Gastrocnemius medialis (tissue), 4 donors: ENCODE measurements around the gene XPO6. TPM values are rescaled to one million over a fixed set of nuclear protein-coding genes. Genes with fewer than 3 reads are reported as not detected.

Experiments
- ATAC-seq, 2 donors: fragments of 150-250 bp; one replicate each; pipeline ENCODE4 v1.9.1; 2016
- DNase-seq, 2 donors: peaks; one replicate each; pipeline ENCODE4 v3.0.0-alpha.2; 2019
- H3K27ac ChIP-seq, 4 donors: fragments of 200-600 bp; sonication (generic); 1 replicate in 1 of 4; 2 replicates in 3 of 4; pipeline ENCODE4 v1.5.1; 2016 to 2018; ENCODE audit warnings: mild to moderate bottlenecking in 2 of 4, moderate library complexity in 1 of 4
- H3K27me3 ChIP-seq, 3 donors: fragments of 200-600 bp; sonication (generic) in 2 of 3; 1 replicate in 1 of 3; 2 replicates in 2 of 3; pipeline versions ENCODE4 v1.5.1 to v1.6.0; 2016 to 2019; ENCODE audit warnings: mild to moderate bottlenecking in 1 of 3, moderate library complexity in 1 of 3
- H3K36me3 ChIP-seq, 2 donors: fragments of 200-600 bp; sonication (generic) in 1 of 2; one replicate each; pipeline ENCODE4 v1.5.1; 2017 to 2018
- H3K4me1 ChIP-seq, 2 donors: fragments of 200-600 bp; sonication (generic) in 1 of 2; one replicate each; pipeline ENCODE4 v1.5.1; 2016 to 2017; ENCODE audit warnings: mild to moderate bottlenecking in 2 of 2
- H3K4me3 ChIP-seq, 4 donors: fragments of 200-600 bp; sonication (generic) in 3 of 4; 1 replicate in 1 of 4; 2 replicates in 3 of 4; pipeline ENCODE4 v1.5.1; 2016 to 2019; ENCODE audit warnings: mild to moderate bottlenecking in 2 of 4
- H3K9me3 ChIP-seq, 3 donors: fragments of 200-600 bp; sonication (generic) in 2 of 3; 1 replicate in 1 of 3; 2 replicates in 2 of 3; pipeline ENCODE4 v1.5.1; 2016 to 2019
- CTCF ChIP-seq, 5 experiments: fragments of 450-650 bp in 3 of 5; fragments of 200-600 bp in 2 of 5; sonication (generic) in 2 of 5; IDR thresholded peaks in 4 of 5; conservative IDR thresholded peaks in 1 of 5; 1 replicate in 4 of 5; 2 replicates in 1 of 5; pipeline ENCODE4 v1.5.1; 2016 to 2019; ENCODE audit warnings: antibody characterized with exemption in 5 of 5, mild to moderate bottlenecking in 3 of 5, moderate library complexity in 3 of 5
- POLR2A ChIP-seq, 2 donors: fragments of 450-650 bp; IDR thresholded peaks; one replicate each; pipeline ENCODE4 v1.6.1; 2017; ENCODE audit warnings: antibody characterized with exemption in 2 of 2, mild to moderate bottlenecking in 2 of 2, moderate library complexity in 2 of 2
- in situ Hi-C, 4 donors: fragments of 200-750 bp; cut with MboI; loops; one replicate each; pipeline versions ENCODE4 v1.15.0 to v1.8.0; 2017; ENCODE audit warnings: low sequenced_read_pairs in 4 of 4
- intact Hi-C: fragments of 100-400 bp; cut with DNase I; formaldehyde crosslinking; loops from one replicate; pipeline ENCODE4 v1.15.1; 2023; ENCODE audit warnings: low total_unique reads
- total RNA-seq, 4 donors: library from RNA; depleted of rRNA; stranded (reverse); fragments of >200 nt; gene quantifications; one replicate each; pipeline versions ENCODE4 v1.1.0 to v1.2.3, GENCODE V29; 2016

XPO6 gene
- total RNA-seq, 4 donors from 2014 or later = 20.9 to 40.1 (median 29.6) TPM

- no peaks in the 10 kb centered on the region for H3K9me3 ChIP-seq
- no peak overlapping the region for H3K27ac ChIP-seq
- H3K27me3 ChIP-seq = no peaks in the 10 kb centered on the region
- in situ Hi-C loops (no loop called here), intact Hi-C loops (no loop called here)
- H3K36me3 ChIP-seq = peaks cover 0 to 90% of the 10 kb centered on the region in 2 donors
- TF ChIP-seq POLR2A (IDR thresholded peaks at IDR 0.05) (no peak), CTCF (IDR thresholded peaks at IDR 0.05 in 4 of 5, conservative IDR thresholded peaks at IDR 0.05 in 1 of 5) (no peak)
- no peaks in the 10 kb centered on the region for H3K4me1 ChIP-seq
- ATAC-seq = no peak
- no peak for DNase-seq
- H3K4me3 ChIP-seq = no peak overlapping the region
Observed at GRCh38 chr16:28106467-28107215, 105.1 kb downstream of the XPO6 start.

- ATAC-seq (no peak), DNase-seq (no peak)
- Histone ChIP-seq H3K27me3 (no peaks in the 10 kb centered on the region), H3K27ac (no peak overlapping the region), H3K4me1 (no peaks in the 10 kb centered on the region), H3K9me3 (no peaks in the 10 kb centered on the region), H3K36me3 (peaks cover 0 to 95% of the 10 kb centered on the region in 2 donors), H3K4me3 (no peak overlapping the region)
- in situ Hi-C loops = no loop called here
- intact Hi-C loops = no loop called here
- no peak for TF ChIP-seq POLR2A (IDR thresholded peaks at IDR 0.05)
- no peak for TF ChIP-seq CTCF (IDR thresholded peaks at IDR 0.05 in 4 of 5, conservative IDR thresholded peaks at IDR 0.05 in 1 of 5)
Observed at GRCh38 chr16:28105954-28106353, 105.8 kb downstream of the XPO6 start.

GRCh38 chr16:28105297-28105696 is 106.5 kb downstream of the XPO6 start:
- Histone ChIP-seq H3K27ac (no peak overlapping the region), H3K9me3 (no peaks in the 10 kb centered on the region), H3K36me3 (peaks cover 0 to 96% of the 10 kb centered on the region in 2 donors), H3K4me1 (no peaks in the 10 kb centered on the region), H3K4me3 (no peak overlapping the region), H3K27me3 (no peaks in the 10 kb centered on the region)
- intact Hi-C loops = no loop called here
- in situ Hi-C loops = no loop called here
- DNase-seq (no peak), ATAC-seq (no peak)
- TF ChIP-seq POLR2A (IDR thresholded peaks at IDR 0.05) (no peak), CTCF (IDR thresholded peaks at IDR 0.05 in 4 of 5, conservative IDR thresholded peaks at IDR 0.05 in 1 of 5) (no peak)

GRCh38 chr16:28104404-28104803 is 107.4 kb downstream of the XPO6 start:
- H3K4me1 ChIP-seq = no peaks in the 10 kb centered on the region
- H3K4me3 ChIP-seq = no peak overlapping the region
- DNase-seq = no peak
- no peak for ATAC-seq
- H3K27me3 ChIP-seq = no peaks in the 10 kb centered on the region
- peaks cover 0 to 98% of the 10 kb centered on the region in 2 donors for H3K36me3 ChIP-seq
- no peak overlapping the region for H3K27ac ChIP-seq
- intact Hi-C loops (no loop called here), in situ Hi-C loops (no loop called here)
- TF ChIP-seq POLR2A (IDR thresholded peaks at IDR 0.05) = no peak
- TF ChIP-seq CTCF (IDR thresholded peaks at IDR 0.05 in 4 of 5, conservative IDR thresholded peaks at IDR 0.05 in 1 of 5) = no peak
- H3K9me3 ChIP-seq = no peaks in the 10 kb centered on the region
